ENCODE measurements around the gene CDC25B. TPM values are rescaled to one million over a fixed set of nuclear protein-coding genes. Genes with fewer than 3 reads are reported as not detected.
A peak's percentile ranks its signal among the peaks of the same experiment; 100 is the strongest.

Gene CDC25B
- total and polyA plus RNA-seq, 2 of the 13 experiments (the other 11 are each of a cell fraction or from before 2014, with no cell fraction given) = 14.5 to 19.4 TPM

DNA sequence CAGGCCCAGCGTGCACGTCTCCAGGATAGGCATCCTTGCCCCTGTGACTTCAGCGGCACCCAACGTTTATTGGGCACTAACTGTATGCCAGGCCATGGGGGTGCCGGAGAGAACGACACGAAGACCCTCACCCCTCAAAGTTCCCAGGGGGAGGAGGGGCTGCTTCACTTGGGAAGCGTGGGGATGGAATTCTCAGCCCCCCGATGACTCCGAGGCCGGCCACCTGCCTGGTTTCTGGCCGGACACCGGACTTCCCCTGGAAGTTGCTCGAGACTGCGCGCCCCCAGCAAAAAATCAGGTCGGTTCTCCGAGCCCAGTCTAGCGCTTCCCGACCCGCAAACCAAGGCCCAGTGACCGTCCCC lies 50.2 kb downstream of the CDC25B start (continued):
- peak; percentile 77 for TF ChIP-seq ZBTB43 (CRISPR knock-in tag; conservative IDR thresholded peaks at IDR 0.05)
- no peak for TF ChIP-seq CSRNP2 (CRISPR knock-in tag; conservative IDR thresholded peaks at IDR 0.05; ENCODE audit: low read depth)
- no peak for TF ChIP-seq ZNF644 (CRISPR knock-in tag; IDR thresholded peaks at IDR 0.05; ENCODE audit: low read depth)
- TF ChIP-seq HNF4A (CRISPR knock-in tag; IDR thresholded peaks at IDR 0.05) = no peak
- no peak for TF ChIP-seq NPAS2 (CRISPR knock-in tag; IDR thresholded peaks at IDR 0.05; ENCODE audit: borderline replicate concordance)
- no peak; the same call in 1 of the 2 replicates for TF ChIP-seq MIER2 (CRISPR knock-in tag; IDR thresholded peaks at IDR 0.05)
- no peak for TF ChIP-seq ZNF430 (CRISPR knock-in tag; IDR thresholded peaks at IDR 0.05)
- TF ChIP-seq HDAC2 (CRISPR knock-in tag; IDR thresholded peaks at IDR 0.05) = no peak
- no peak for TF ChIP-seq USF2 (IDR thresholded peaks at IDR 0.05; ENCODE audit: low read depth, low read length)
- peak; percentile 58; the same call in 1 of the 2 replicates for TF ChIP-seq USF2 (CRISPR knock-in tag; IDR thresholded peaks at IDR 0.05; ENCODE audit: borderline replicate concordance)
- TF ChIP-seq, protein P1, sequence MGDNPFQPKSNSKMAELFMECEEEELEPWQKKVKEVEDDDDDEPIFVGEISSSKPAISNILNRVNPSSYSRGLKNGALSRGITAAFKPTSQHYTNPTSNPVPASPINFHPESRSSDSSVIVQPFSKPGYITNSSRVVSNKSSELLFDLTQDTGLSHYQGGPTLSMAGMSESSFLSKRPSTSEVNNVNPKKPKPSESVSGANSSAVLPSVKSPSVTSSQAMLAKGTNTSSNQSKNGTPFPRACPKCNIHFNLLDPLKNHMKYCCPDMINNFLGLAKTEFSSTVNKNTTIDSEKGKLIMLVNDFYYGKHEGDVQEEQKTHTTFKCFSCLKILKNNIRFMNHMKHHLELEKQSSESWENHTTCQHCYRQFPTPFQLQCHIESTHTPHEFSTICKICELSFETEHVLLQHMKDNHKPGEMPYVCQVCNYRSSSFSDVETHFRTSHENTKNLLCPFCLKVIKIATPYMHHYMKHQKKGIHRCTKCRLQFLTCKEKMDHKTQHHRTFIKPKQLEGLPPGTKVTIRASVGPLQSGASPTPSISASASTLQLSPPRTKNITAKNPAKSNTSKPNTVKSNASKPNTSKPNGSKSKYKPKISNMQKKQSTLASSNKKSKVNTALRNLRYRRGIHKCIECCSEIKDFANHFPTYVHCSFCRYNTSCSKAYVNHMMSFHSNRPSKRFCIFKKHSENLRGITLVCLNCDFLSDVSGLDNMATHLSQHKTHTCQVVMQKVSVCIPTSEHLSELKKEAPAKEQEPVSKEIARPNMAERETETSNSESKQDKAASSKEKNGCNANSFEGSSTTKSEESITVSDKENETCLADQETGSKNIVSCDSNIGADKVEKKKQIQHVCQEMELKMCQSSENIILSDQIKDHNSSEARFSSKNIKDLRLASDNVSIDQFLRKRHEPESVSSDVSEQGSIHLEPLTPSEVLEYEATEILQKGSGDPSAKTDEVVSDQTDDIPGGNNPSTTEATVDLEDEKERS (CRISPR knock-in tag; IDR thresholded peaks at IDR 0.05) = no peak
- no peak for TF ChIP-seq ZHX2 (IDR thresholded peaks at IDR 0.05; ENCODE audit: low read depth)
- no peak for TF ChIP-seq ZHX2 (CRISPR knock-in tag; IDR thresholded peaks at IDR 0.05; ENCODE audit: borderline replicate concordance)
- TF ChIP-seq ZNF746 (CRISPR knock-in tag; IDR thresholded peaks at IDR 0.05) = no peak; the same call in 1 of the 2 replicates
- TF ChIP-seq PITX1 (CRISPR knock-in tag; IDR thresholded peaks at IDR 0.05) = 0 out of 2 replicates have a peak, but pooled peaks have one; percentile 1
- TF ChIP-seq CREM (IDR thresholded peaks at IDR 0.05) = no peak
- no peak for TF ChIP-seq CREM (CRISPR knock-in tag; IDR thresholded peaks at IDR 0.05)
- no peak for TF ChIP-seq THAP11 (CRISPR knock-in tag; IDR thresholded peaks at IDR 0.05)

Data from HepG2 (cell line).